Measurements from ENCODE around the gene CCDC78. TPM values are rescaled to one million over a fixed set of nuclear protein-coding genes. Genes with fewer than 3 reads are reported as not detected.

The CCDC78 gene
- total and polyA plus RNA-seq, 2 experiments from 2014 or later: 10.5 to 12.6 TPM

DNA sequence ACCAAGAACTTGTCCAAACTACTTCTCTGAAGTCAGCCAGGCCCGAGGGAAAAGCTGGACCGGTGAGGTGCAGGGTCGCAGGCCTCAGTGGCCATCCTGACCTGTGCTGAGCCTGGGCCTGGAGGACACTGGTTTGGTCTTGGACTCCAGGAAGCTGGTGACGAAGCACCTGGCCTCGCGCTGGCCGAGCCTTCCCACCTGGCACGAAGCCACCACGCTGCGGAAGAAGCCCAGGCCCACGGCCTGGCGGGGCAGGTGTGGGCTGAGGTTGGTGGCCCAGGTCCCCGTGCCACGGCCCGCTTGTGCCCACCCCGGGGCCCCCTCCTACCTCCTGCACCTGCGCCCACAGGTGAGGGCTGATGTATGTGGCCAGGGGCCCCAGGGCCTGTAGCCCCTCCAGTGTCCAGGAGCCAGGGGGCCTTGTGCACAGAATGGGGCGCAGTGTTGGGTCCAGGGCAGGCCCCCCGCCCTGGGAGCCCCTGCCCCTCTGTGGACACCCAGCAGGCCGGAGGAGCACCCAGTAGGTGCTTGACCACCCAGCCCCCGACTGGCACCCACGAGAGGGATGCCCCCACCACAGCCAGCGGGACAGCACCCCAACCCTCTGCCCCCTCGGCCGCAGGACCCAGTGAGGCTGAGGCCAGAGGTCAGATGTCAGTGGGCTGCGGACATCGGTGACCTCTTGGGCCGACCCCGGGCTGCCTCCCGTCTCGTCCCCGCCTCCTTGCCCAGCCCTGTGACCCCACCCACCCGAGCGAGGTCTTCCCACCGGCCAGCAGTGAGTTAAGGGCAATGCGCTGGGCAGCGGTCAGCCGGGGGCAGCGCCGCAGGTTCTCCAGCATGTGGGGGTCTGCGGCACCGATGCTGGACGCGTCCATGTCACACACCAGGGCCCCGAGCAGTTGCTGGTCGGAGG lies 48.1 kb upstream of the CCDC78 start:
- H3F3A ChIP-seq (replicated peaks; ENCODE audit: low read depth): peaks cover 3% of the 10 kb centered on the region; the same call in 1 of the 2 replicates
- H3K4me3 ChIP-seq: no peak overlapping the region
- H3K27me3 ChIP-seq (ENCODE audit: insufficient read depth): no peaks in the 10 kb centered on the region
- H3K27ac ChIP-seq (ENCODE audit: low read depth): no peak overlapping the region
- H3K9me3 Mint-ChIP-seq: no peaks in the 10 kb centered on the region
- TF ChIP-seq ZNF114 (CRISPR knock-in tag; IDR thresholded peaks at IDR 0.05) (no peak), CTCF (conservative IDR thresholded peaks at IDR 0.05; ENCODE audit: low read depth in 2 of 2) (no peak)
- TF ChIP-seq, protein P1, sequence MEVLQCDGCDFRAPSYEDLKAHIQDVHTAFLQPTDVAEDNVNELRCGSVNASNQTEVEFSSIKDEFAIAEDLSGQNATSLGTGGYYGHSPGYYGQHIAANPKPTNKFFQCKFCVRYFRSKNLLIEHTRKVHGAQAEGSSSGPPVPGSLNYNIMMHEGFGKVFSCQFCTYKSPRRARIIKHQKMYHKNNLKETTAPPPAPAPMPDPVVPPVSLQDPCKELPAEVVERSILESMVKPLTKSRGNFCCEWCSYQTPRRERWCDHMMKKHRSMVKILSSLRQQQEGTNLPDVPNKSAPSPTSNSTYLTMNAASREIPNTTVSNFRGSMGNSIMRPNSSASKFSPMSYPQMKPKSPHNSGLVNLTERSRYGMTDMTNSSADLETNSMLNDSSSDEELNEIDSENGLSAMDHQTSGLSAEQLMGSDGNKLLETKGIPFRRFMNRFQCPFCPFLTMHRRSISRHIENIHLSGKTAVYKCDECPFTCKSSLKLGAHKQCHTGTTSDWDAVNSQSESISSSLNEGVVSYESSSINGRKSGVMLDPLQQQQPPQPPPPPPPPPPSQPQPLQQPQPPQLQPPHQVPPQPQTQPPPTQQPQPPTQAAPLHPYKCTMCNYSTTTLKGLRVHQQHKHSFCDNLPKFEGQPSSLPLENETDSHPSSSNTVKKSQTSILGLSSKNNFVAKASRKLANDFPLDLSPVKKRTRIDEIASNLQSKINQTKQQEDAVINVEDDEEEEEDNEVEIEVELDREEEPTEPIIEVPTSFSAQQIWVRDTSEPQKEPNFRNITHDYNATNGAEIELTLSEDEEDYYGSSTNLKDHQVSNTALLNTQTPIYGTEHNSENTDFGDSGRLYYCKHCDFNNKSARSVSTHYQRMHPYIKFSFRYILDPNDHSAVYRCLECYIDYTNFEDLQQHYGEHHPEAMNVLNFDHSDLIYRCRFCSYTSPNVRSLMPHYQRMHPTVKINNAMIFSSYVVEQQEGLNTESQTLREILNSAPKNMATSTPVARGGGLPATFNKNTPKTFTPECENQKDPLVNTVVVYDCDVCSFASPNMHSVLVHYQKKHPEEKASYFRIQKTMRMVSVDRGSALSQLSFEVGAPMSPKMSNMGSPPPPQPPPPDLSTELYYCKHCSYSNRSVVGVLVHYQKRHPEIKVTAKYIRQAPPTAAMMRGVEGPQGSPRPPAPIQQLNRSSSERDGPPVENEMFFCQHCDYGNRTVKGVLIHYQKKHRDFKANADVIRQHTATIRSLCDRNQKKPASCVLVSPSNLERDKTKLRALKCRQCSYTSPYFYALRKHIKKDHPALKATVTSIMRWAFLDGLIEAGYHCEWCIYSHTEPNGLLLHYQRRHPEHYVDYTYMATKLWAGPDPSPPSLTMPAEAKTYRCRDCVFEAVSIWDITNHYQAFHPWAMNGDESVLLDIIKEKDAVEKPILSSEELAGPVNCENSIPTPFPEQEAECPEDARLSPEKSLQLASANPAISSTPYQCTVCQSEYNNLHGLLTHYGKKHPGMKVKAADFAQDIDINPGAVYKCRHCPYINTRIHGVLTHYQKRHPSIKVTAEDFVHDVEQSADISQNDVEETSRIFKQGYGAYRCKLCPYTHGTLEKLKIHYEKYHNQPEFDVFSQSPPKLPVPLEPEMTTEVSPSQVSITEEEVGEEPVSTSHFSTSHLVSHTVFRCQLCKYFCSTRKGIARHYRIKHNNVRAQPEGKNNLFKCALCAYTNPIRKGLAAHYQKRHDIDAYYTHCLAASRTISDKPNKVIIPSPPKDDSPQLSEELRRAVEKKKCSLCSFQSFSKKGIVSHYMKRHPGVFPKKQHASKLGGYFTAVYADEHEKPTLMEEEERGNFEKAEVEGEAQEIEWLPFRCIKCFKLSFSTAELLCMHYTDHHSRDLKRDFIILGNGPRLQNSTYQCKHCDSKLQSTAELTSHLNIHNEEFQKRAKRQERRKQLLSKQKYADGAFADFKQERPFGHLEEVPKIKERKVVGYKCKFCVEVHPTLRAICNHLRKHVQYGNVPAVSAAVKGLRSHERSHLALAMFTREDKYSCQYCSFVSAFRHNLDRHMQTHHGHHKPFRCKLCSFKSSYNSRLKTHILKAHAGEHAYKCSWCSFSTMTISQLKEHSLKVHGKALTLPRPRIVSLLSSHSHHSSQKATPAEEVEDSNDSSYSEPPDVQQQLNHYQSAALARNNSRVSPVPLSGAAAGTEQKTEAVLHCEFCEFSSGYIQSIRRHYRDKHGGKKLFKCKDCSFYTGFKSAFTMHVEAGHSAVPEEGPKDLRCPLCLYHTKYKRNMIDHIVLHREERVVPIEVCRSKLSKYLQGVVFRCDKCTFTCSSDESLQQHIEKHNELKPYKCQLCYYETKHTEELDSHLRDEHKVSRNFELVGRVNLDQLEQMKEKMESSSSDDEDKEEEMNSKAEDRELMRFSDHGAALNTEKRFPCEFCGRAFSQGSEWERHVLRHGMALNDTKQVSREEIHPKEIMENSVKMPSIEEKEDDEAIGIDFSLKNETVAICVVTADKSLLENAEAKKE (CRISPR knock-in tag; IDR thresholded peaks at IDR 0.05): no peak
- H2AFZ ChIP-seq: no peak overlapping the region
- H3K4me1 ChIP-seq (ENCODE audit: insufficient read depth): no peaks in the 10 kb centered on the region
- DNase-seq (ENCODE audit: low spot score) (no peak), ATAC-seq (no peak)
- H3K36me3 Mint-ChIP-seq (ENCODE audit: low read depth): no peaks in the 10 kb centered on the region
- H4K20me1 ChIP-seq (replicated peaks; ENCODE audit: insufficient read depth): no peaks in the 10 kb centered on the region
- no peak overlapping the region for H3K4me2 ChIP-seq
- no peak overlapping the region for H3K4me3 Mint-ChIP-seq
- H3K27me3 Mint-ChIP-seq (ENCODE audit: insufficient read depth, low read depth, poor library complexity): peaks cover 8% of the 10 kb centered on the region
- H3K4me1 Mint-ChIP-seq: no peaks in the 10 kb centered on the region
- no peaks in the 10 kb centered on the region for H3K36me3 ChIP-seq (ENCODE audit: insufficient read depth)
- H3K79me2 ChIP-seq (replicated peaks; ENCODE audit: insufficient read depth): no peaks in the 10 kb centered on the region
- no peak overlapping the region for H3K27ac Mint-ChIP-seq
- no peaks in the 10 kb centered on the region for H3K9me2 ChIP-seq (ENCODE audit: insufficient read depth)

Measured in GM23338 (cell line).